Lower leg skin (tissue), 3 donors: ENCODE measurements around the gene EHD2.

Experiments used
- CTCF ChIP-seq, 3 donors: fragments of 450-650 bp; IDR thresholded peaks; one replicate each; pipeline ENCODE4 v1.5.1; 2016; ENCODE audit warnings: antibody characterized with exemption in 3 of 3, mild to moderate bottlenecking in 3 of 3, moderate library complexity in 2 of 3
- POLR2A ChIP-seq, 2 donors: fragments of 450-650 bp; IDR thresholded peaks; one replicate each; pipeline ENCODE4 v1.6.1; 2016 to 2017; ENCODE audit warnings: antibody characterized with exemption in 2 of 2, mild to moderate bottlenecking in 1 of 2, moderate library complexity in 1 of 2

GRCh38 chr19:47670736-47671135, 42.5 kb upstream of the EHD2 start:
- TF ChIP-seq CTCF (IDR thresholded peaks at IDR 0.05): no peak
- TF ChIP-seq POLR2A (IDR thresholded peaks at IDR 0.05): no peak
